ENCODE results near the gene NFIX. TPM values are rescaled to one million over a fixed set of nuclear protein-coding genes. Genes with fewer than 3 reads are reported as not detected.

NFIX gene
- total and polyA plus RNA-seq, 9 donors: 30.3 to 256 (median 217) TPM

- no peak for DNase-seq
Observed at GRCh38 chr19:13024126-13024950, 29.1 kb downstream of the NFIX start.

GRCh38 chr19:13024951-13025697, 29.8 kb downstream of the NFIX start:
- intact Hi-C loops (cut with DNase I): loop anchor here in 3 of 4 donors (5.0 kb wide), 2 partner anchors 32 to 37 kb away; no protein-coding TSS in a partner anchor
- TF ChIP-seq CTCF (IDR thresholded peaks at IDR 0.05): no peak
- no peak for TF ChIP-seq POLR2A (IDR thresholded peaks at IDR 0.05)
- no peak for TF ChIP-seq EP300 (IDR thresholded peaks at IDR 0.05)
- Histone ChIP-seq H3K27me3 (no peaks in the 10 kb centered on the region), H3K4me1 (ENCODE audit: insufficient read depth) (peaks cover 36% of the 10 kb centered on the region), H3K9me3 (no peaks in the 10 kb centered on the region), H3K27ac (peak overlapping the region in 1 of 2 donors; percentile 89), H3K36me3 (no peaks in the 10 kb centered on the region), H3K4me3 (peak overlapping the region; percentile 32)
- peak in 2 of 5 donors; percentile 58 to 59 for DNase-seq
- WGBS, 3 donors: 13 to 23% (median 21%) methylated on average over 48 of the region's 48 CpGs

More at GRCh38 chr19:13024126-13024950, 29.1 kb downstream of the NFIX start:
- 2 to 3% (median 2%) methylated on average over 37 of the region's 37 CpGs for WGBS, 3 donors
- intact Hi-C loops (cut with DNase I): loop anchor here in 1 of 4 donors (5.0 kb wide), 1 partner anchor 33 kb away; no protein-coding TSS in a partner anchor
- Histone ChIP-seq H3K4me3 (peak overlapping the region; percentile 32), H3K27ac (peak overlapping the region in 1 of 2 donors; percentile 89), H3K36me3 (no peaks in the 10 kb centered on the region), H3K9me3 (no peaks in the 10 kb centered on the region), H3K4me1 (ENCODE audit: insufficient read depth) (peaks cover 39% of the 10 kb centered on the region), H3K27me3 (no peaks in the 10 kb centered on the region)
- TF ChIP-seq CTCF (IDR thresholded peaks at IDR 0.05) (no peak), POLR2A (IDR thresholded peaks at IDR 0.05) (no peak), EP300 (IDR thresholded peaks at IDR 0.05) (no peak)

- TF ChIP-seq POLR2A (IDR thresholded peaks at IDR 0.05): no peak
- TF ChIP-seq EP300 (IDR thresholded peaks at IDR 0.05): no peak
- TF ChIP-seq CTCF (IDR thresholded peaks at IDR 0.05): no peak
- no peaks in the 10 kb centered on the region for H3K27me3 ChIP-seq
- DNase-seq: no peak
- peak overlapping the region in 1 of 2 donors; percentile 35 for H3K27ac ChIP-seq
- H3K9me3 ChIP-seq: no peaks in the 10 kb centered on the region
- 25 to 33% (median 28%) methylated on average over 7 of the region's 7 CpGs for WGBS, 3 donors
- H3K36me3 ChIP-seq: no peaks in the 10 kb centered on the region
- intact Hi-C loops (cut with DNase I): loop anchor here in 2 of 4 donors (5.0 kb wide), 1 partner anchor 36 kb away; no protein-coding TSS in a partner anchor
- peak overlapping the region; percentile 32 for H3K4me3 ChIP-seq
- H3K4me1 ChIP-seq (ENCODE audit: insufficient read depth): peaks cover 31% of the 10 kb centered on the region
Observed at GRCh38 chr19:13025819-13026456, 30.7 kb downstream of the NFIX start.

Data from ovary (tissue), 9 donors.